AG09319 (cell line): ENCODE measurements around the gene CRYGB.
"Not testable (repeated sequence)": the region's sequence is repeated elsewhere in the genome, so short reads cannot be mapped to it uniquely, and the experiment has no call there.

ENCODE experiments used
- DNase-seq: peaks from one replicate; pipeline ENCODE4 v3.0.0-alpha.2; 2010; ENCODE audit warnings: low read depth; ENCODE audit errors: extremely low read depth
- CTCF ChIP-seq: IDR thresholded peaks from 2 replicates; pipeline ENCODE4 v1.5.1; 2011; ENCODE audit warnings: low read depth, mild to moderate bottlenecking, inconsistent platforms, low read length, moderate library complexity

CRYGB gene

GRCh38 chr2:208101716-208102631 is 44.0 kb downstream of the CRYGB start:
- no peak for DNase-seq
- TF ChIP-seq CTCF, result peak; percentile 10

- DNase-seq, result no peak
- no peak for TF ChIP-seq CTCF
Observed at GRCh38 chr2:208099682-208100470, 46.1 kb downstream of the CRYGB start.

GRCh38 chr2:208098701-208099100 is 47.3 kb downstream of the CRYGB start:
- not testable (repeated sequence) for DNase-seq

- DNase-seq, result no peak
- TF ChIP-seq CTCF, result no peak
Observed at GRCh38 chr2:208098267-208098666, 47.7 kb downstream of the CRYGB start.

- no peak for TF ChIP-seq CTCF
- no peak for DNase-seq
Observed at GRCh38 chr2:208097801-208098200, 48.2 kb downstream of the CRYGB start.

GRCh38 chr2:208097313-208097712 is 48.6 kb downstream of the CRYGB start:
- DNase-seq, result no peak
- no peak for TF ChIP-seq CTCF

- DNase-seq, result no peak
- TF ChIP-seq CTCF, result no peak
Observed at GRCh38 chr2:208096080-208096479, 49.9 kb downstream of the CRYGB start.
